ENCODE results near the gene FSD1L. TPM values are rescaled to one million over a fixed set of nuclear protein-coding genes. Genes with fewer than 3 reads are reported as not detected.
A peak's percentile ranks its signal among the peaks of the same experiment; 100 is the strongest.

FSD1L gene
- total and polyA plus RNA-seq, 2 experiments from 2014 or later = 5.2 to 7.1 TPM

DNA sequence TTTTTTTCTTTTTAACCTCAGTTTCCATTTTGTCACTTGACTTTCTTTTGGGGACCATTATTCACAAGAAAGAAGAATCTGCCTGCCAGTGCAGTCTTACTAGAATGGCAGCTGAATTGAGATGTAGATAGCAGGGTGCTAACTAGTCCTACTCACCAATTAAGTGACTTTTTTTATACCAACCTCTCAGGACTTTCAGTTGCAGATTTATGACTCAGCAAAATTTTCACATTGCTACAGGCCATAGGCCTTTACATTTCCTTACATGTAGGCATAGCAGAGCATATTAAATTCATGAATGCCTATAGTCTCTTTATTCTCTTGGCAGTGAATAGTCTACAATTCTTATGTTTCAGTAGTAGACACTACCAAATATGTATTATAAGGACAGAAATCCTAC lies 56.0 kb downstream of the FSD1L start:
- H3K79me2 ChIP-seq (replicated peaks; ENCODE audit: insufficient read depth) = no peaks in the 10 kb centered on the region
- peaks cover 13% of the 10 kb centered on the region for H3K4me1 Mint-ChIP-seq
- H3K4me3 ChIP-seq = no peak overlapping the region
- peaks cover 11% of the 10 kb centered on the region for H3K4me1 ChIP-seq (ENCODE audit: insufficient read depth)
- no peak for TF ChIP-seq ZNF114 (CRISPR knock-in tag; IDR thresholded peaks at IDR 0.05)
- no peak for TF ChIP-seq EZH2phosphoT487 (IDR thresholded peaks at IDR 0.05; ENCODE audit: unreplicated experiment)
- TF ChIP-seq ZNF331 (CRISPR knock-in tag; IDR thresholded peaks at IDR 0.05; ENCODE audit: low read depth) = no peak
- no peak for TF ChIP-seq POLR2AphosphoS5 (IDR thresholded peaks at IDR 0.05; ENCODE audit: low read depth)
- no peak for TF ChIP-seq JUNB (IDR thresholded peaks at IDR 0.05; ENCODE audit: unreplicated experiment)
- TF ChIP-seq, protein P1, sequence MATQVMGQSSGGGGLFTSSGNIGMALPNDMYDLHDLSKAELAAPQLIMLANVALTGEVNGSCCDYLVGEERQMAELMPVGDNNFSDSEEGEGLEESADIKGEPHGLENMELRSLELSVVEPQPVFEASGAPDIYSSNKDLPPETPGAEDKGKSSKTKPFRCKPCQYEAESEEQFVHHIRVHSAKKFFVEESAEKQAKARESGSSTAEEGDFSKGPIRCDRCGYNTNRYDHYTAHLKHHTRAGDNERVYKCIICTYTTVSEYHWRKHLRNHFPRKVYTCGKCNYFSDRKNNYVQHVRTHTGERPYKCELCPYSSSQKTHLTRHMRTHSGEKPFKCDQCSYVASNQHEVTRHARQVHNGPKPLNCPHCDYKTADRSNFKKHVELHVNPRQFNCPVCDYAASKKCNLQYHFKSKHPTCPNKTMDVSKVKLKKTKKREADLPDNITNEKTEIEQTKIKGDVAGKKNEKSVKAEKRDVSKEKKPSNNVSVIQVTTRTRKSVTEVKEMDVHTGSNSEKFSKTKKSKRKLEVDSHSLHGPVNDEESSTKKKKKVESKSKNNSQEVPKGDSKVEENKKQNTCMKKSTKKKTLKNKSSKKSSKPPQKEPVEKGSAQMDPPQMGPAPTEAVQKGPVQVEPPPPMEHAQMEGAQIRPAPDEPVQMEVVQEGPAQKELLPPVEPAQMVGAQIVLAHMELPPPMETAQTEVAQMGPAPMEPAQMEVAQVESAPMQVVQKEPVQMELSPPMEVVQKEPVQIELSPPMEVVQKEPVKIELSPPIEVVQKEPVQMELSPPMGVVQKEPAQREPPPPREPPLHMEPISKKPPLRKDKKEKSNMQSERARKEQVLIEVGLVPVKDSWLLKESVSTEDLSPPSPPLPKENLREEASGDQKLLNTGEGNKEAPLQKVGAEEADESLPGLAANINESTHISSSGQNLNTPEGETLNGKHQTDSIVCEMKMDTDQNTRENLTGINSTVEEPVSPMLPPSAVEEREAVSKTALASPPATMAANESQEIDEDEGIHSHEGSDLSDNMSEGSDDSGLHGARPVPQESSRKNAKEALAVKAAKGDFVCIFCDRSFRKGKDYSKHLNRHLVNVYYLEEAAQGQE (IDR thresholded peaks at IDR 0.05; ENCODE audit: unreplicated experiment) = no peak
- no peak for TF ChIP-seq CREB1 (CRISPR knock-in tag; IDR thresholded peaks at IDR 0.05; ENCODE audit: low read depth)
- TF ChIP-seq, protein P2, sequence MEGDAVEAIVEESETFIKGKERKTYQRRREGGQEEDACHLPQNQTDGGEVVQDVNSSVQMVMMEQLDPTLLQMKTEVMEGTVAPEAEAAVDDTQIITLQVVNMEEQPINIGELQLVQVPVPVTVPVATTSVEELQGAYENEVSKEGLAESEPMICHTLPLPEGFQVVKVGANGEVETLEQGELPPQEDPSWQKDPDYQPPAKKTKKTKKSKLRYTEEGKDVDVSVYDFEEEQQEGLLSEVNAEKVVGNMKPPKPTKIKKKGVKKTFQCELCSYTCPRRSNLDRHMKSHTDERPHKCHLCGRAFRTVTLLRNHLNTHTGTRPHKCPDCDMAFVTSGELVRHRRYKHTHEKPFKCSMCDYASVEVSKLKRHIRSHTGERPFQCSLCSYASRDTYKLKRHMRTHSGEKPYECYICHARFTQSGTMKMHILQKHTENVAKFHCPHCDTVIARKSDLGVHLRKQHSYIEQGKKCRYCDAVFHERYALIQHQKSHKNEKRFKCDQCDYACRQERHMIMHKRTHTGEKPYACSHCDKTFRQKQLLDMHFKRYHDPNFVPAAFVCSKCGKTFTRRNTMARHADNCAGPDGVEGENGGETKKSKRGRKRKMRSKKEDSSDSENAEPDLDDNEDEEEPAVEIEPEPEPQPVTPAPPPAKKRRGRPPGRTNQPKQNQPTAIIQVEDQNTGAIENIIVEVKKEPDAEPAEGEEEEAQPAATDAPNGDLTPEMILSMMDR (conservative IDR thresholded peaks at IDR 0.05; ENCODE audit: low read depth in 2 of 2) = no peak
- TF ChIP-seq EZH2 (IDR thresholded peaks at IDR 0.05; ENCODE audit: low read depth, unreplicated experiment) = no peak
- no peak for TF ChIP-seq NANOG (IDR thresholded peaks at IDR 0.05; ENCODE audit: borderline replicate concordance)
- TF ChIP-seq STAT1 (IDR thresholded peaks at IDR 0.05; ENCODE audit: unreplicated experiment) = no peak
- TF ChIP-seq, protein P3, sequence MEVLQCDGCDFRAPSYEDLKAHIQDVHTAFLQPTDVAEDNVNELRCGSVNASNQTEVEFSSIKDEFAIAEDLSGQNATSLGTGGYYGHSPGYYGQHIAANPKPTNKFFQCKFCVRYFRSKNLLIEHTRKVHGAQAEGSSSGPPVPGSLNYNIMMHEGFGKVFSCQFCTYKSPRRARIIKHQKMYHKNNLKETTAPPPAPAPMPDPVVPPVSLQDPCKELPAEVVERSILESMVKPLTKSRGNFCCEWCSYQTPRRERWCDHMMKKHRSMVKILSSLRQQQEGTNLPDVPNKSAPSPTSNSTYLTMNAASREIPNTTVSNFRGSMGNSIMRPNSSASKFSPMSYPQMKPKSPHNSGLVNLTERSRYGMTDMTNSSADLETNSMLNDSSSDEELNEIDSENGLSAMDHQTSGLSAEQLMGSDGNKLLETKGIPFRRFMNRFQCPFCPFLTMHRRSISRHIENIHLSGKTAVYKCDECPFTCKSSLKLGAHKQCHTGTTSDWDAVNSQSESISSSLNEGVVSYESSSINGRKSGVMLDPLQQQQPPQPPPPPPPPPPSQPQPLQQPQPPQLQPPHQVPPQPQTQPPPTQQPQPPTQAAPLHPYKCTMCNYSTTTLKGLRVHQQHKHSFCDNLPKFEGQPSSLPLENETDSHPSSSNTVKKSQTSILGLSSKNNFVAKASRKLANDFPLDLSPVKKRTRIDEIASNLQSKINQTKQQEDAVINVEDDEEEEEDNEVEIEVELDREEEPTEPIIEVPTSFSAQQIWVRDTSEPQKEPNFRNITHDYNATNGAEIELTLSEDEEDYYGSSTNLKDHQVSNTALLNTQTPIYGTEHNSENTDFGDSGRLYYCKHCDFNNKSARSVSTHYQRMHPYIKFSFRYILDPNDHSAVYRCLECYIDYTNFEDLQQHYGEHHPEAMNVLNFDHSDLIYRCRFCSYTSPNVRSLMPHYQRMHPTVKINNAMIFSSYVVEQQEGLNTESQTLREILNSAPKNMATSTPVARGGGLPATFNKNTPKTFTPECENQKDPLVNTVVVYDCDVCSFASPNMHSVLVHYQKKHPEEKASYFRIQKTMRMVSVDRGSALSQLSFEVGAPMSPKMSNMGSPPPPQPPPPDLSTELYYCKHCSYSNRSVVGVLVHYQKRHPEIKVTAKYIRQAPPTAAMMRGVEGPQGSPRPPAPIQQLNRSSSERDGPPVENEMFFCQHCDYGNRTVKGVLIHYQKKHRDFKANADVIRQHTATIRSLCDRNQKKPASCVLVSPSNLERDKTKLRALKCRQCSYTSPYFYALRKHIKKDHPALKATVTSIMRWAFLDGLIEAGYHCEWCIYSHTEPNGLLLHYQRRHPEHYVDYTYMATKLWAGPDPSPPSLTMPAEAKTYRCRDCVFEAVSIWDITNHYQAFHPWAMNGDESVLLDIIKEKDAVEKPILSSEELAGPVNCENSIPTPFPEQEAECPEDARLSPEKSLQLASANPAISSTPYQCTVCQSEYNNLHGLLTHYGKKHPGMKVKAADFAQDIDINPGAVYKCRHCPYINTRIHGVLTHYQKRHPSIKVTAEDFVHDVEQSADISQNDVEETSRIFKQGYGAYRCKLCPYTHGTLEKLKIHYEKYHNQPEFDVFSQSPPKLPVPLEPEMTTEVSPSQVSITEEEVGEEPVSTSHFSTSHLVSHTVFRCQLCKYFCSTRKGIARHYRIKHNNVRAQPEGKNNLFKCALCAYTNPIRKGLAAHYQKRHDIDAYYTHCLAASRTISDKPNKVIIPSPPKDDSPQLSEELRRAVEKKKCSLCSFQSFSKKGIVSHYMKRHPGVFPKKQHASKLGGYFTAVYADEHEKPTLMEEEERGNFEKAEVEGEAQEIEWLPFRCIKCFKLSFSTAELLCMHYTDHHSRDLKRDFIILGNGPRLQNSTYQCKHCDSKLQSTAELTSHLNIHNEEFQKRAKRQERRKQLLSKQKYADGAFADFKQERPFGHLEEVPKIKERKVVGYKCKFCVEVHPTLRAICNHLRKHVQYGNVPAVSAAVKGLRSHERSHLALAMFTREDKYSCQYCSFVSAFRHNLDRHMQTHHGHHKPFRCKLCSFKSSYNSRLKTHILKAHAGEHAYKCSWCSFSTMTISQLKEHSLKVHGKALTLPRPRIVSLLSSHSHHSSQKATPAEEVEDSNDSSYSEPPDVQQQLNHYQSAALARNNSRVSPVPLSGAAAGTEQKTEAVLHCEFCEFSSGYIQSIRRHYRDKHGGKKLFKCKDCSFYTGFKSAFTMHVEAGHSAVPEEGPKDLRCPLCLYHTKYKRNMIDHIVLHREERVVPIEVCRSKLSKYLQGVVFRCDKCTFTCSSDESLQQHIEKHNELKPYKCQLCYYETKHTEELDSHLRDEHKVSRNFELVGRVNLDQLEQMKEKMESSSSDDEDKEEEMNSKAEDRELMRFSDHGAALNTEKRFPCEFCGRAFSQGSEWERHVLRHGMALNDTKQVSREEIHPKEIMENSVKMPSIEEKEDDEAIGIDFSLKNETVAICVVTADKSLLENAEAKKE (CRISPR knock-in tag; IDR thresholded peaks at IDR 0.05) = no peak
- TF ChIP-seq, protein P4, sequence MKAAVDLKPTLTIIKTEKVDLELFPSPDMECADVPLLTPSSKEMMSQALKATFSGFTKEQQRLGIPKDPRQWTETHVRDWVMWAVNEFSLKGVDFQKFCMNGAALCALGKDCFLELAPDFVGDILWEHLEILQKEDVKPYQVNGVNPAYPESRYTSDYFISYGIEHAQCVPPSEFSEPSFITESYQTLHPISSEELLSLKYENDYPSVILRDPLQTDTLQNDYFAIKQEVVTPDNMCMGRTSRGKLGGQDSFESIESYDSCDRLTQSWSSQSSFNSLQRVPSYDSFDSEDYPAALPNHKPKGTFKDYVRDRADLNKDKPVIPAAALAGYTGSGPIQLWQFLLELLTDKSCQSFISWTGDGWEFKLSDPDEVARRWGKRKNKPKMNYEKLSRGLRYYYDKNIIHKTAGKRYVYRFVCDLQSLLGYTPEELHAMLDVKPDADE (IDR thresholded peaks at IDR 0.05) = no peak
- no peak overlapping the region for H2AFZ ChIP-seq
- H3K9me3 Mint-ChIP-seq = no peaks in the 10 kb centered on the region
- no peaks in the 10 kb centered on the region for H3K36me3 ChIP-seq (ENCODE audit: insufficient read depth)
- H3K27ac Mint-ChIP-seq = peak overlapping the region; percentile 20
- H3K27ac ChIP-seq (ENCODE audit: low read depth) = no peak overlapping the region
- H3K4me2 ChIP-seq = 0 out of 2 replicates have a peak overlapping the region, but pooled peaks have one; percentile 11
- H4K20me1 ChIP-seq (replicated peaks; ENCODE audit: insufficient read depth) = no peaks in the 10 kb centered on the region
- no peaks in the 10 kb centered on the region for H3K27me3 Mint-ChIP-seq (ENCODE audit: insufficient read depth, low read depth, poor library complexity)
- no peak overlapping the region for H3K4me3 Mint-ChIP-seq
- H3K27me3 ChIP-seq (ENCODE audit: insufficient read depth) = no peaks in the 10 kb centered on the region
- H3K9me2 ChIP-seq (ENCODE audit: insufficient read depth) = no peaks in the 10 kb centered on the region
- DNase-seq (ENCODE audit: low spot score) (peak; percentile 17), ATAC-seq (no peak)
- H3K36me3 Mint-ChIP-seq (ENCODE audit: low read depth) = no peaks in the 10 kb centered on the region
- no peaks in the 10 kb centered on the region for H3F3A ChIP-seq (replicated peaks; ENCODE audit: low read depth)
